PFSK-1 (cell line): ENCODE results near the gene MOGAT3.

ENCODE experiments used
- POLR2AphosphoS5 ChIP-seq: IDR thresholded peaks from 2 replicates; pipeline ENCODE4 v1.6.1; 2012; ENCODE audit warnings: low read depth, mild to moderate bottlenecking, control low read depth, low read length, moderate library complexity
- TAF1 ChIP-seq: IDR thresholded peaks from 2 replicates; pipeline ENCODE4 v1.6.1; 2012; ENCODE audit warnings: low read length, control low read depth, borderline replicate concordance; ENCODE audit not compliant: insufficient read depth
- TF ChIP-seq, protein P1 (sequence below), 2 experiments: IDR thresholded peaks; 2 replicates each; pipeline versions ENCODE4 v1.6.1 to v1.8.0; 2011 to 2012; ENCODE audit warnings: low read depth in 2 of 2, low read length in 2 of 2, control low read depth in 1 of 2, inconsistent platforms in 1 of 2, mild to moderate bottlenecking in 1 of 2, moderate library complexity in 1 of 2; ENCODE audit not compliant: insufficient read depth in 1 of 2

DNA sequence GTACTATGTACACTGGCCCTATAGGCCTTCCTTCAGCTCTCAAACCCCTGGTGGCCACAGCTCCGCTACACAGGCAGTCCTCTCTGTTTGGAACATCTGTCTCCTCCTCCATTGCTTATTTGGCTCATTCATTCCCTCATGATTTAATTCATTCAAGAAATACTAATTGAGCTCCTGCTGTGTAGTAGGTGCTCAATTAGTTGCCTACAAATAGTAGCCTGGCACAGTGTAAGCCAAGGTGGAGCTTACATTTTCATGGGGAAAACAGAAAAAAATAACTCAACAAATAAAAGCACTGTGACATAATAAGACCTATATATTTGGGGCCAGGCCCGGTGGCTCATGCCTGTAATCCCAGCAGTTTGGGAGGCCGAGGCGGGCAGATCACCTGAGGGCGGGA lies 47.4 kb upstream of the MOGAT3 start:
- TF ChIP-seq TAF1 (no peak), POLR2AphosphoS5 (no peak)
- TF ChIP-seq, protein P1, sequence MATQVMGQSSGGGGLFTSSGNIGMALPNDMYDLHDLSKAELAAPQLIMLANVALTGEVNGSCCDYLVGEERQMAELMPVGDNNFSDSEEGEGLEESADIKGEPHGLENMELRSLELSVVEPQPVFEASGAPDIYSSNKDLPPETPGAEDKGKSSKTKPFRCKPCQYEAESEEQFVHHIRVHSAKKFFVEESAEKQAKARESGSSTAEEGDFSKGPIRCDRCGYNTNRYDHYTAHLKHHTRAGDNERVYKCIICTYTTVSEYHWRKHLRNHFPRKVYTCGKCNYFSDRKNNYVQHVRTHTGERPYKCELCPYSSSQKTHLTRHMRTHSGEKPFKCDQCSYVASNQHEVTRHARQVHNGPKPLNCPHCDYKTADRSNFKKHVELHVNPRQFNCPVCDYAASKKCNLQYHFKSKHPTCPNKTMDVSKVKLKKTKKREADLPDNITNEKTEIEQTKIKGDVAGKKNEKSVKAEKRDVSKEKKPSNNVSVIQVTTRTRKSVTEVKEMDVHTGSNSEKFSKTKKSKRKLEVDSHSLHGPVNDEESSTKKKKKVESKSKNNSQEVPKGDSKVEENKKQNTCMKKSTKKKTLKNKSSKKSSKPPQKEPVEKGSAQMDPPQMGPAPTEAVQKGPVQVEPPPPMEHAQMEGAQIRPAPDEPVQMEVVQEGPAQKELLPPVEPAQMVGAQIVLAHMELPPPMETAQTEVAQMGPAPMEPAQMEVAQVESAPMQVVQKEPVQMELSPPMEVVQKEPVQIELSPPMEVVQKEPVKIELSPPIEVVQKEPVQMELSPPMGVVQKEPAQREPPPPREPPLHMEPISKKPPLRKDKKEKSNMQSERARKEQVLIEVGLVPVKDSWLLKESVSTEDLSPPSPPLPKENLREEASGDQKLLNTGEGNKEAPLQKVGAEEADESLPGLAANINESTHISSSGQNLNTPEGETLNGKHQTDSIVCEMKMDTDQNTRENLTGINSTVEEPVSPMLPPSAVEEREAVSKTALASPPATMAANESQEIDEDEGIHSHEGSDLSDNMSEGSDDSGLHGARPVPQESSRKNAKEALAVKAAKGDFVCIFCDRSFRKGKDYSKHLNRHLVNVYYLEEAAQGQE (IDR thresholded peaks at IDR 0.05; ENCODE audit: insufficient read depth in 1 of 2, low read depth in 2 of 2, low read length in 2 of 2): no peak
